Inflammatory macrophage treated with lipopolysaccharide for 1 hour (primary cell): Measurements from ENCODE around the gene PIF1.
"Not testable (repeated sequence)": the region's sequence is repeated elsewhere in the genome, so short reads cannot be mapped to it uniquely, and the experiment has no call there.

Experiments used
- DNase-seq, 2 donors: peaks; one replicate each; pipeline ENCODE4 v3.0.0-alpha.2; 2020 to 2022

Gene PIF1

DNA sequence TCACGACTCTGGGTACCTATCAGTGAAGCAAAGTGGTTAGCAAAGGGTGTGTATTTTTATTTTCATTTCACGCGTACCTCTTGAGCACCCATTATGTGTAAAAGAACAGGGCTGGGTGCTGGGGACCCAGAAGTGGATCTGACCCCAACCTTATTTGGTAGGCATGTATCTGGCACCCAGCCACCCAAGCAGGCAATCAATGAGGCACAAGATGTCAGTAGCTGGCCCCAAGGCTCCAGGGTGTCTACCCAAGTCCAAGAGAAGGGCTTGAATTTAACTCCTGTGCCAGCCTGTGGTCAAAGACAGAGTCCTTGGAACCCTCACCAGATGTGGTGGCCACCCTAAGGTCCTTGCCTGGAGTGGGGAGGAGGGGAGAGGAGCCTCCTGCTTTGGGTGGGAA lies 22.0 kb upstream of the PIF1 start:
- no peak for DNase-seq

DNA sequence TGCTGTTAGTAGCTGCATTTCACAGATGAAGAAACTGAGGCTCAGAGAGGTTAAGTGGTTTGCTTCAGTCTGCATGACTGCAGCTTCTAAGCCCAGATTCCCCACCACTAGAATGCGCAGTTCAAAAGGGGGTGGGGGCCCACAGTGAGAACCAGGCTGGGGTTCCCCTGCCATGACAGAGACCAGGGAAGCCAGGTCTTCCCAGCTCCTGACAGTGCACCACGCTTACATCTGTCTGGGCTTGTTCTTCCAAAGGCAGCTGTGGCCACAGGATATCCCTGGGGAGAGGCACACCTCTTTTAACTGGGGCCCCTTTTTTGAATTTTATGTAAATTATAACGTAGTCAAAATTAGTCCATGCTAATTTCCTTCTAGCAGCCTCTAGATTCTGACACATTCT lies 21.6 kb upstream of the PIF1 start:
- no peak for DNase-seq

DNA sequence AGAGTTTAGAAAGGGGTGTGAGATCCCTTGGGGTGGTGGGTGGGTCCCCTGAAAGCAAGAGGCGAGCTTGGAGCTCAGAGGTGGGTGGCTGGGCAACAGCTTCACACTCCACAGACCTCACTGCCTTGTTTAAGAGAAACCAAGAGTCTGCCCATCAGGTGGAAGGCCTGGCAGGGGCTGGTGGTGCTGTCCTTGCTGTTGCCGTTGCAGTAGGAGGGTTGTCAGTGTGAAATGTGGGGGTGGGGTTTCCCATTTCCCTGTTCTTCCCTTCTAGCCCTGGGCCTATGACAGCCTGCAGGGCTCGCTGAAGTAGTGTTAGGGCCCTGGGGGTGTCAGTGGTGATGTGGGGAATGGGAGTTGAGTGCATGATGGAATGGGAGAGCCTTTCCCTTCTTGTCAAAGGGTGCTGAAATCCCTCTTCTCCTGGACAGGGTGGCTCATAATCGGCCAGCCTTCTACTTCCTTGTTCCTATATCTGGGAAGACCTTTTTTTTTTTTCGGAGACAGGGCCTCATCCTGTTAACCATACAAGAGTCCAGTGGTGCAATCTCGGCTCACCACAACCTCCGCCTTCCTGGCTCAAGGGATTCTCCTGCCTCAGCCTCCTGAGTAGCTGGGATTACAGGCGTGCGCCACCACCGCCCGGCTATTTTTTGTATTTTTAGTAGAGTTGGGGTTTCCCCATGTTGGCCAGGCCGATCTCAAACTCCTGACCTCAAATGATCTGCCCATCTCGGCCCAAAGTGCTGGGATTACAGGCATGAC lies 20.6 kb upstream of the PIF1 start:
- DNase-seq, result peak; percentile 68 to 90

DNA sequence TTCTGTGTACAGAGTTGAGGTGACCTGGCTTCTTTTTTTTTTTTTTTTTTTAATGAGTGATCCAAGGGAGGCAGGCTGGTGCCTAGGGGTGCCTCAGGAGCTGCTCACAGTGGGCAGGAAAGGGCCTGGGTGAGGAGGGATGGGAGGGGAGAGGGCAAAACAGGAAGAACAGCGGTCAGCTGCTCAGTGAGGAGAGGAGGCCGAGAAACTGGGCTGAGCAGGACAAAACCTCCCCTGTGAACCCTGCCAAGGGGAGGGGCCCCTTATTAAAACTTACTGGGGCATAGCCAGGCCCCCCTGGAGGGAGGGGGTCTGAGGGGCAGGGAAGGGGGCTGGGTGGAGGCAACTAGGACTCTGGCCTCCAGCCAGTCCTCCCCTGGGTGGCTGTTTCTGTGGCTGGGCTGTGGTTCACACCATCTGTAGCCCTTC lies 19.8 kb upstream of the PIF1 start:
- peak in 1 of 2 donors; percentile 47 for DNase-seq

DNA sequence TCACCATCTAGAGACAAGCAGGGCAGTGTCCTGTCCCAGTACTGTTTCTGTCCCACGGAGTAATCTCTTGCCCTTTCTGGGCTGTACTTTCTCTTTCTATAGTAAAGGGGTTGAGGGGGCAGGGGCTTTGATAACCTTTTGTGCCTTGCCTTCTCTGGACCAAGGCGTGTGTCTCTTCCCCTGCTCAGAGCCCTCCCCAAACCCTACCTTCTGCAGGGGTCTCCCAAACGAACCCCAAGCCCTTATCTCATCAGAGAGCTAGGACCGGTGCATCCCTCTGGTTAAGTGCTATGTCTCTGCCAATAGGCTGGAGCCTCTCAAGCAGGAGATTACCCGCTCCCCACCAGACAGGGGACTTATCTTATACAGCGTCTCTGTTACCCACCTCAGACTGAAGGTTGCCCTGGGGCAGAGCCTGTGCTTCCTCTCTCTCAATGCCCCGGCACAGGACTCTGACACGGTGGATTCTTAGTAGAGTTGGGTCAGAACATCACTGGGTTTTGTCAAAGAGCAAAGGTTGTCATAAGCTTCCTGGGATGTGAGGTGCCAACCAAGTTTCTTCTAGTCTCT lies 19.2 kb upstream of the PIF1 start:
- DNase-seq, result no peak

DNA sequence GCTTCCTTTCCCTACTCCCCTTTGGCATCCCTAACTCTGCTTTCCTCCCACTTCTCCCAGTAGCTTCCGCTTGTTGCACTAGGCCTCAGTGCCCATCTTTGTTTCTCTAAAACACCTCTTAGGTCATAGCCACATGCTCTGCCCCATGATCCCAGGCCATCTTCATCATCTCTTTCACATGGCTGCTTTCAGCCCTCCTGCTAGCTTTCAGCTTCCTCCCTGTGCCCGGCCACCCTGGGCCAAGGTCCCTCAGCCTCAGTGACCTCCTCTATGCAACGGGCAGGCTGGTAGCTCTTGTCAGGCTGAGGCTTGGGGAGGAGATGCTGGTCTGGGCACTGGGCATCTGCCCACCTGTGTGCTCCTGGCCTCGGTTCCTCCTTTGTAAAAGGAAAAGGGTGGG lies 18.5 kb upstream of the PIF1 start:
- peak; percentile 28 to 77 for DNase-seq

DNA sequence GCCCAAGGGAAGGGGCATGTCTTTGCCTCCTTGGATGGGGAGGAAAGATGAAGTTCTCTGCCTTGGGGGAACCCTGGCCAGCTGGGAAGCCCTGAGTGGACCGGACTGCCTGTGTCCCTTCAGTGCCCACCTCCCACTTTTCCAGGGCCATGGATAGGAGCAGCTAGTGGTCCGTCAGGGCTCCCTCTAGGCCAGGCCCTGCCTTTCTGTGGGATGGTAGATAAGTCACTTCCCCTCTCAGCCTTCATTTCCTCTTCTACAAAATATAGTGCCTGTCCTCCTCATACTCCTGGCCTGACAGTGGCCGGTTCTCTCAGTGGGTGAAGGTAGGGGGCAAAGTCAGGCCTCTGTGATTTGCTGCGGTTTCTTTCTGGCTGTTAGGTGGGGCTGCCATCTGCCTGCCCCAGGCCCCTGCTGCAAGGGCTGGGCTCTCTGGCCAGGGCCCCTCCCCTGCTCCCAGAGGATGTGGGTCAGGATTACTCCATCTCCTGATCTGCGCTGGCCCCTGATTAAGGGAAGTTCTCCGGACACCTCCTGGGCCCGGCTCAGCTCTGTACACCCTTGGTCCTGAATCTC lies 17.6 kb upstream of the PIF1 start:
- DNase-seq, result peak; percentile 79 to 89

DNA sequence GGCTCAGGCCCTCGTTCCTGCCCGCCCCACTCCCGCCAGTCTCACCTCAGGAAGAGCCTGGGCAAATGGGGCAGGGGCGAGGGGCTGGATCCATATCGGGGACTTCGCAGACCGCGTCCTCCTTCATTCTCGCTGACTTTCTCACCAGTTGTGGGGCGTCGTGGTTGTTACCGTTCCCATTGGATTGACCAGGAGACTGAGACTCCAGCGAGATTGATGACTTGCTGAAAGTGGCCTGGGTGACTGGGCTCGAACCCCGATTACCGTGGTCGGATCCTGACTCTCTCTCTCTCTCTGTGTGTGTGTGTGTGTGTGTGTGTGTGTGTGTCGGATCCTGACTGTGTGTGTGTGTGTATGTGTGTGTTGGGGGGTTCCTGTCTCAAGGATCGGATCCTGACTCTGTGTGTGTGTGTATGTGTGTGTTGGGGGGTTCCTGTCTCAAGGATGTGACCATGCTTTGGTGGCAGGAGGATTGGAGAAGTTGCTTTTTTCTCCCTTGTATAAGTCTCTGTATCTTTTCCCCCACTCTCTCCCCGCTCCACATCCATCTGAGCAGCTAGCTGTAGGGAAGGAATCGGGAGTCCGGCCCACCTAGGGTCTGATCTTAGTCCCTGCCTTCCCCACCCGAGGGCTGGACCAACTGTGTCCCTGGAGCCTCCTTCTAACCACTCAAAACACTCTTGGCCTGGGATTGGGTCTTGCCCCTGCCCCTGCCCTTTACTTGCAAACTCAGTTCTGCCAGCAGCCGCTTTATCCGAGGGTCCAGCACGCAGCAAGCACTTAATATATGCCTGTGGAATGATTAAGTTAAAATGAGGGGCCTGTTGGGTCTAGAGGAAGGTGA lies 16.9 kb upstream of the PIF1 start:
- no peak for DNase-seq

DNA sequence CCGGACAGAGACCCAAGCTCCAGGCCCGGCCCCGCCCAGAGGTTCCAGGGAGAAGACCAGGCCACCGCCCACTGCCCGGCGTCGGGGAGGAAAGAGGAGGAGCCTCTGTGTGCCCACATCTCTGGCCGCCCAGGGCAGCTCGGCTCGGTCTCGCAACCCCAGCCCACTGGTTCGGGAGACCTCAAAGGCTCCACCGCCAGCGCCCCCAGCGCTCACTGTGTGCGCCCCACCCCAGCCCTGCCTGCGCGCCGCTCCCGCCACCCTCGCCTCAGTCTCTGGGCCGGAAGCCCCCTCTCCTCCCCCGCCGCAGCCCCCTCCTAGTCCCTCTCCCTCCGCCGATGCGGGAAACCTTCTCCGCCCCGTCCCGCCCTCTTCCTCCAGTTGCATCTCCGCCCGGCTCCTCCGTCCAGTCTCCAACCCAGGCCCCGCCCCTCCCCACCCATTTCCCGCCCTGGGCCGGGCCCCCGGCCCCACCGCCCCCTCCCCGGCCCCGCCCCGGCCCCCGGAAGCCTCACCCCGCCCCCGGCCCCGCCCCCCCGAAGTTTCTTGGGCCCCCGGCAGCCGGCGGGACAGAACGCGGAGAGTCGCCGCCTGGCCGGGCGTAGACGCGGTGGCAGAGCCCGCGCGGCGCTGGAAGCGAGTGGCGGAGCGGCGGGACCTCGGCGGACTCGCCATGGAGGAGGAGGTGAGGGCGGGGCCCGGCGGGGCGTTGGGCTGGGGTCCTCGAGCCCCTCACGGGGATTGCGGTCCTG lies 16.1 kb upstream of the PIF1 start, which contains the start of gene PLEKHO2:
PLEKHO2 (plus strand) TSS at position 572 of the 752 bp plus-strand sequence; CDS start at position 674, 102 bp downstream.
- DNase-seq, result peak; percentile 93 to 96

DNA sequence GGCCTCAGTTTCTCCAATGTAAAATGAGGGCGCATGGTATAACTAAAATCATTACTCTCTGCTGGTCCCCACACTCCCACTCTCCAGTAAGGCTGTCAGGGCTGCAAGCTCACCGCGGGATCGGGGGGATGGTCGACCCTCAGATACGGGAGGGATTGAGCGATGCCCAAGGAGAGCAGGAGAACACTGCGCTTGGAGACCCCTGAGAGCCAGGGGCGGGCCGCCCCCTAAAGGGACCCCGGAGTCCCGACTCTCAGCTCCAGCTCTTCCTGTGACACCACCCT lies 15.6 kb upstream of the PIF1 start:
- no peak for DNase-seq

DNA sequence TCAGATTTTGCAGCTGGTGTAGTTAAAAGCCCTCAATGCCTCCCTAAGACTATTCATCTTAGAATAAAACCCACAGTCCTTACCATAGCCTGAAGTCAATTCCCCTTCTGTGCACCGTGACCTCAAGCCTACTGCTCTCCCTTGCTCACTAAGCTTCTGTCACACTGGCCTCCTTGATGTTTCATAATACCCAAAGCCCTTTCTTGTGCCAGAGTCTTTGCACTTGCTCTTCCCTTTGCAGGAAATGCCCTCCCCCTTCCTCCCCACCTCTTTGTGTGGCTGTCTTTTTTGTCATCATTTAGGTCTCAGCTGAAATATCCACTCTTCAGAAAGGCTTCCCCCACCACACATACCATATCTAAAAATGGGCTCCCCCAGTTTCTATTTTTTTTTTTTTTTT lies 12.1 kb upstream of the PIF1 start:
- DNase-seq, result peak; percentile 75 to 92

DNA sequence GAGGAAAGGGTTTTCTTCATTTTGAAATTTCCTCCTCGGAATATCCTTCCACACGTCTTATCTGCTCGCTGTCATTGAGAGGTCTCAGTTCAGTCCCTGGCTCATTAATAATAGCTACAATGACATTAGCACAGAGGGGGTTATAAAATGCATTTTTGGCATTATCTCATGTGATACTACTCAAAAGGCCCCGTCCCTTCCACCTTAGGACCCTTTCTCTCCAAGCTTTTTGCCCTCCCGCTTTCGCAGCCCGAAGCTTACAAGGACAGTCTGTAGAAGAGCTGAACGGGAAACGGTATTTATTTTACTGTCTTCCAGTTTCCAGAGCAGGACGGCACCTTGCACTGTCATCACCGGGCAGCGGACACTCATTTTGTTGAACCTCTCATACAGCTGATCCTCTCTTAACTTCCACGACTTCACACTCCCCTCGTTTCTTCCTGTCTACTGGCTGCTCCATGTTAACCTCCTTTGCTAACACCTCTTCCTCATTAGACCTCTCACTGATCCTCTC lies 10.6 kb upstream of the PIF1 start:
- DNase-seq, result no peak

DNA sequence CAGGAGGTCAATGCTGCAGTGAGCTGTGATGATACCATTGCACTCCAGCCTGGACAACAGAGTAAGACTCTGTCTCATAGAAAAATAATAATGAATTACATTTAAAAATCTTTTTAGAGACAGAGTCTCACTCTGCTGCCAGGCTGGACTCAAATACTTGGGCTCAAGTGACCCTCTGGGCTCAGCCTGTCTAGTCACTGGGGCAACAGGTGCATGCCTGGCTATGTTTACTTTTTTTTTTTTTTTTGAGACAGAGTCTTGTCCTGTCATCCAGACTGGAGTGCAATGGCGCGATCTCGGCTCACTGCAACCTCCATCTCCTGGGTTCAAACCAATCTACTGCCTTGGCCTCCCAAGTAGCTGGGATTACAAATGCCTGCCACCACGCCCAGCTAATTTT lies 8.2 kb upstream of the PIF1 start:
- DNase-seq, result no peak

DNA sequence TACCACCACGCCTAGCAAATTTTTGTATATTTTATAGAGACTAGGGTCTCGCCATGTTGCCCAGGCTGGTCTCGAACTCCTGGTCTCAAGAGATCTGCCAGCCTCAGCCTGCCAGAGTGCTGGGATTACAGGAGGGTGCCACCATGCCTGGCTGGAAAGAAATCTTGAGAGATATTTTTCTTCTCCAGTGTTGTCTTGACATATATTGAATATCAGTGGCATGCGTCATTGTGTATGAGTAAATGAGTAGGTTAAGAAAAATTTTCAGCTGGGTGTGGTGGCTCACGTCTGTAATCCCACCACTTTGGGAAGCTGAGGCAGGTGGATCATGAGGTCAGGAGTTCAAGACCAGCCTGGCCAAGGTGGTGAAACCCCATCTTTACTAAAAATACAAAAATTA lies 3.5 kb upstream of the PIF1 start:
- DNase-seq, result no peak

DNA sequence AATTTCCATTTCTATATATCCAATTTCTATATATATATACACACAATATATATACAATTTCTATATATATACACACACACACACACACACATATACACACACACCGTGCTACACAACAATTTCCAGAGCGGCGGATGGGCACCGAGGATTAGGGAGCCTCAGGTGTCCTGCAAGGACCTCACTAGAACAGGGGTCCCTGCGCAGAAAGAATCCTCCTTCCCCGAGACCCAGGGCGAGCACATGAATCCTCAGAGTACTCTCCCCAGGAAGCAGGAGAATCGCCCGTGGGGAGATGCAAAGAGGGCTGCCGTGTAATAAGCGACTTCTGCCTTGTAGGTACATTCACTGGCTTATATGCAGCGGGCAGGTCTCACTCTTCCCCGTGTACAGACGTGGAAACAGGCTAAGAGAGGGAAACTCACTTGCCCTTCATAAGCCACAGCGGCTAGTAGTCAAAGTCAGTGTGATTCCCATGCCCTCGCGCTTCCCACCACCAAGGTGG lies 467 bp downstream of the PIF1 start:
- DNase-seq, result no peak

DNA sequence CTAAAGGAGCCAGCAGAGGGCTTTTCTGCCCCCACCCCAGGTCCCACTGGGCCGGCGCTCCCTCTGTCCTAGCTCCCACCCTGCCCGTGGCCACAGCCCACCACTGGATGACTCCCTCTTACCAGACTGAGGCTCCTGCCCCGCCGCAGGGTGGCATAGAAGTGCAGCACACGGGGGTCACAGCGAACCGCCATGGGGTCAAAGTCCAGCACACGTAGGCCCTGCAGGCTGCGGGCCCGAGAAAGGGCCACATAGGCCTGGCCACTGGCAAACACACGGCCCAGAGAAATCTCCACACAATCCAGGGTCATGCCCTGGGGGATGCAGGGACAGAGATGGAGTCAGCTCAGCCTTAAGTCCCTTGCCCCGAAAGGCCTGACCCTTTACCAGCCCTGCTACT lies 9.0 kb downstream of the PIF1 start:
- DNase-seq, result no peak

DNA sequence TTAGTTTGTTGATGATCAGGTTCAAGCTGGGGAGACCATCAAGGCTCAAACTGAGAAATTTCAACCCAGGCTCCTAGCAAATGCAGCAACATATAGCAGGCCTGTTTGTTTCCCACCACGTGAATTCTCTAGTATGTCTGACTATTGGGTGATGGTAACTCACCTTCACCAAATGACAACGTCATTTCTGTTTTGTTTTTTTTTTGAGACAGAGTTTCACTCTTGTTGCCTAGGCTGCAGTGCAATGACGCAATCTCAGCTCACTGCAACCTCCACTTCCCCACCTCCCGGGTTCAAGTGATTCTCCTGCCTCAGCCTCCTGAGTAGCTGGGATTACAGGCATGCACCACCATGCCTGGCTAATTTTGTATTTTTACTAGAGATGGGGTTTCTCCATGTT lies 10.5 kb downstream of the PIF1 start:
- peak in 1 of 2 donors; percentile 12 for DNase-seq

DNA sequence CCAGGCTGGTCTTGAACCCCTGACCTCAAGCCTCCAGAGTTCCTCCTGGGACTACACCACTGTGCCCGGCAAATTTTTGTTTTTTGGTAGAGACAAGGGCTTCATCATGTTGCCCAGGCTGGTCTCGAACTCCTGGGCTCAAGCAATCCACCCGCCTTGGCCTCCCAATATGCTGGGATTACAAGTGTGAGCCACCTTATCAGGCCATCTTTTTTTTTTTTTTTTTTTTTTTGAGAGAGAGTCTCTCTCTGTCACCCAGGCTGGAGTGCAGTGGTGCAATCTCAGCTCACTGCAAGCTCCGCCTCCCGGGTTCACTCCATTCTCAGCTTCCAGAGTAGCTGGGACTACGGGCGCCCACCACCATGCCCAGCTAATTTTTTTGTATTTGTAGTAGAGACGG lies 11.2 kb downstream of the PIF1 start:
- DNase-seq, result not testable (repeated sequence)

DNA sequence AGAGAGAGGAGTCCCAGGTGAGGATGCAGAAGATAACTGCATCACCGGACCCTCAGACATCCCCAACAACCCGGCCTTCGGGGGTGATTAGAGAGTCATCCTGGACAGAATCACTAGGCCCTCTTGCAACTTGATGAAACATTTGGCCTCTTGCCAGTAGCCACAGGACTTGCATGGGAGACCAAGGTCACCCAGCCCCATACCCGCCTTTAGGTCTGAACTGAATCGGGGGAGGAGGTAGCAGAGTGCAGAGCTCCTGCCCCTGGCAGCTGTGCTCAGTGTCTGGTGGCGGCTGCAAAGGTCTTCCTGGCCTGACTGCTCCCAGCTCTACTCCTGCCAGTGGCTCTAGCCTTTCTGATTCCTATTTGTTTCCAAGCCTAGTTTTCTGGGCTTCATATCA lies 12.4 kb downstream of the PIF1 start:
- DNase-seq, result no peak

DNA sequence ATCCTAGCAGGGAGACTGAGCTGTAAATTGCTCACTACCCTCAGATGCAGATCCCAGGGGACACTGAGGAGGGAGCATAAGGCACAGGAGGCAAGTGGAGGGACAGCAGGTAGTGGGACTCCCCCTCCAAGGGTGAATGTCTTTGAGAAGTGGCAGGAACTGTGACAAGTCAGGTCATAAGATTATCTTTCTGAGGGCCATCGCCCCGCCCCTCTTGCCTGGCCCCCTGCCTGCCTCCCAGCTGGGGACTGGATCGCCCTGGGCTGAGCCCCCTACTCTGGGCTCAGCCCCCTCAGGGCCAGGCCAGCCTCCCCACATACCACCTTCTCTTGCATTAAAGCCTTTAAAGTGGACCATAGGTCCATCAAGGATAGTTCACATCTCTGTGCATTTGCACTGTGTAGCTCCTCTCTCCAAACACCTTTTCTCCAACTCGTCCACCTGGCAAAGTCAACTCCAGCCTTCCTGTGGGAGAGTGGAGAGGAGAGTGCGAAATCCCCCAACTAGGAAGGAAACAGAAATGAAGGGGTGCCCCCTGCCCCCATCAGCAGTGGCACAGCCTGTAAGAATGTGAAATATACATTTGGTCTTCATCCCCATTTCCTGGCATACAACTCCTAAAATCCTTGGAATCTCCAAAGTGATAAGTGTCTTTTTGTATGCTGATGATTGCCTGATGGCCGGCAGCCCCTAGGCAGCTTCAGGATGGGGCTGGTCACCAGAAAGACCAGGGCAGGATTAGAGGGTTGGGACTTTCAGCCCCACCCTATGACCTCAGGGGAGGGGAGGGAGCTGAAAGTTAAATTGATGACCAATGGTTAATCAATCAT lies 14.7 kb downstream of the PIF1 start:
- DNase-seq, result no peak
